ENCODE measurements around the gene CTR9. TPM values are rescaled to one million over a fixed set of nuclear protein-coding genes. Genes with fewer than 3 reads are reported as not detected.

CTR9 gene
- total RNA-seq, 1 experiment from 2014 or later, result 5.0 TPM

GRCh38 chr11:10774811-10775210 lies 23.8 kb downstream of the CTR9 start:
- no peak for DNase-seq (ENCODE audit: low read depth)
- in situ Hi-C loops (cut with HindIII; ENCODE audit: low pct_unique_long_range_greater_than_20kb, low sequenced_read_pairs), result no loop called here

- in situ Hi-C loops (cut with HindIII; ENCODE audit: low pct_unique_long_range_greater_than_20kb, low sequenced_read_pairs), result no loop called here
- DNase-seq (ENCODE audit: low read depth), result no peak
These were observed 26.3 kb downstream of the CTR9 start for GRCh38 chr11:10777393-10777793.

- DNase-seq (ENCODE audit: low read depth), result no peak
- in situ Hi-C loops (cut with HindIII; ENCODE audit: low pct_unique_long_range_greater_than_20kb, low sequenced_read_pairs), result no loop called here
These were observed 26.8 kb downstream of the CTR9 start for GRCh38 chr11:10777806-10778205.

- in situ Hi-C loops (cut with HindIII; ENCODE audit: low pct_unique_long_range_greater_than_20kb, low sequenced_read_pairs), result no loop called here
- DNase-seq (ENCODE audit: low read depth), result no peak
These were observed 27.3 kb downstream of the CTR9 start for GRCh38 chr11:10778217-10778970.

GRCh38 chr11:10779086-10779485 lies 28.0 kb downstream of the CTR9 start:
- in situ Hi-C loops (cut with HindIII; ENCODE audit: low pct_unique_long_range_greater_than_20kb, low sequenced_read_pairs), result no loop called here
- DNase-seq (ENCODE audit: low read depth), result no peak

- in situ Hi-C loops (cut with HindIII; ENCODE audit: low pct_unique_long_range_greater_than_20kb, low sequenced_read_pairs), result no loop called here
- no peak for DNase-seq (ENCODE audit: low read depth)
These were observed 29.0 kb downstream of the CTR9 start for GRCh38 chr11:10780040-10780439.

GRCh38 chr11:10784232-10785145 lies 33.4 kb downstream of the CTR9 start:
- in situ Hi-C loops (cut with HindIII; ENCODE audit: low pct_unique_long_range_greater_than_20kb, low sequenced_read_pairs), result no loop called here
- DNase-seq (ENCODE audit: low read depth), result no peak

GRCh38 chr11:10785146-10785474 lies 34.1 kb downstream of the CTR9 start:
- no peak for DNase-seq (ENCODE audit: low read depth)
- in situ Hi-C loops (cut with HindIII; ENCODE audit: low pct_unique_long_range_greater_than_20kb, low sequenced_read_pairs), result no loop called here

- no peak for DNase-seq (ENCODE audit: low read depth)
- in situ Hi-C loops (cut with HindIII; ENCODE audit: low pct_unique_long_range_greater_than_20kb, low sequenced_read_pairs), result no loop called here
These were observed 35.4 kb downstream of the CTR9 start for GRCh38 chr11:10786451-10786850.

- in situ Hi-C loops (cut with HindIII; ENCODE audit: low pct_unique_long_range_greater_than_20kb, low sequenced_read_pairs), result no loop called here
These were observed 41.5 kb downstream of the CTR9 start for GRCh38 chr11:10792385-10793068.

GRCh38 chr11:10793470-10794255 lies 42.6 kb downstream of the CTR9 start:
- no peak for DNase-seq (ENCODE audit: low read depth)
- in situ Hi-C loops (cut with HindIII; ENCODE audit: low pct_unique_long_range_greater_than_20kb, low sequenced_read_pairs), result no loop called here

More at GRCh38 chr11:10792385-10793068, 41.5 kb downstream of the CTR9 start:
- DNase-seq (ENCODE audit: low read depth), result peak; percentile 54

- no peak for DNase-seq (ENCODE audit: low read depth)
- in situ Hi-C loops (cut with HindIII; ENCODE audit: low pct_unique_long_range_greater_than_20kb, low sequenced_read_pairs), result no loop called here
These were observed 45.1 kb downstream of the CTR9 start for GRCh38 chr11:10796191-10796590.

- DNase-seq (ENCODE audit: low read depth), result no peak
- in situ Hi-C loops (cut with HindIII; ENCODE audit: low pct_unique_long_range_greater_than_20kb, low sequenced_read_pairs), result no loop called here
These were observed 46.0 kb downstream of the CTR9 start for GRCh38 chr11:10797001-10797400.

GRCh38 chr11:10797531-10797930 lies 46.5 kb downstream of the CTR9 start:
- no peak for DNase-seq (ENCODE audit: low read depth)
- in situ Hi-C loops (cut with HindIII; ENCODE audit: low pct_unique_long_range_greater_than_20kb, low sequenced_read_pairs), result no loop called here

GRCh38 chr11:10798330-10798928 lies 47.4 kb downstream of the CTR9 start:
- DNase-seq (ENCODE audit: low read depth), result no peak
- in situ Hi-C loops (cut with HindIII; ENCODE audit: low pct_unique_long_range_greater_than_20kb, low sequenced_read_pairs), result no loop called here

GRCh38 chr11:10800292-10800691 lies 49.2 kb downstream of the CTR9 start:
- in situ Hi-C loops (cut with HindIII; ENCODE audit: low pct_unique_long_range_greater_than_20kb, low sequenced_read_pairs), result no loop called here
- no peak for DNase-seq (ENCODE audit: low read depth)

GRCh38 chr11:10803676-10804075 lies 52.6 kb downstream of the CTR9 start:
- in situ Hi-C loops (cut with HindIII; ENCODE audit: low pct_unique_long_range_greater_than_20kb, low sequenced_read_pairs), result no loop called here
- DNase-seq (ENCODE audit: low read depth), result no peak

GRCh38 chr11:10805741-10806140 lies 54.7 kb downstream of the CTR9 start:
- in situ Hi-C loops (cut with HindIII; ENCODE audit: low pct_unique_long_range_greater_than_20kb, low sequenced_read_pairs), result loop anchor here (5.0 kb wide), 1 partner anchor 42 kb away; no protein-coding TSS in a partner anchor
- DNase-seq (ENCODE audit: low read depth), result no peak

Measured in Caki2 (cell line).